DMS 273 (cell line): ENCODE results near the gene BTD.
"Not testable (repeated sequence)": the region's sequence is repeated elsewhere in the genome, so short reads cannot be mapped to it uniquely, and the experiment has no call there.

Experiments used
- DNase-seq: peaks from one replicate; lab custom pipeline; 2025; ENCODE audit not compliant: unreplicated experiment; lab: John Stamatoyannopoulos, UW

Gene BTD

DNA sequence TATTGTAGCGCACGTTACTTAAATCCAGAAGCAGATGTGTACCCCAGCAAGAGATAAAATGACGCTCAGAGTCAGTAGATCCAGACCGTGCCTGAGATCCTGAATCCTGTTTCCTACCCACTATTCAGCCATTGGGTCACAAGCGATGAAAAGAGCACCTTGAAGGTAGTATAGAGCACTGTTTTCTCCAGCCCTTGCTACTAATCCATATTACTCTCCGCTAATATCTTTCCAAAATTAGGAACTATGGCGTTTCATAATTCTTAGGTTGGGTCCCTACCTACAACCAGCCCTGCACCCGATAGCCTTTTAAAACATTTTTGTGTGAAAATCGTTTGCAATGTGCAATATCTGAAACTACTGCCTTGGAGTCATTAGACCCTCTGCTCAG is 596 bp downstream of the BTD start:
- DNase-seq: no peak

DNA sequence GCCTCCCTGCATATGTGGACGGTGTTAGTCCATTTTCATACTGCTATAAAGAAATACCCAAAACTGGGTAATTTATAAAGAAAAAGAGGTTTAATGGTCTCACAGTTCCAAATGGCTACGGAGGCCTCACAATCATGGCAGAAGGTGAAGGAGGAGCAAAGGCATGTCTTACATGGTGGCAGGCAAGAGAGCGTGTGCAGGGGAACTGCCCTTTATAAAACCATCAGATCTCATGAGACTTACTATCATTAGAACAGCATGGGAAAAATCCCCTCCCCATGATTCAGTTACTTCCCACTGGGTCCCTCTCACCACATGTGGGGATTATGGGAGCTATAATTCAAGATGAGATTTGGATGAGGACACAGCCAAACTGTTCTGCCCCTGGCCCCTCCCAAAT is 1.3 kb downstream of the BTD start:
- not testable (repeated sequence) for DNase-seq

- DNase-seq: not testable (repeated sequence)
Observed at GRCh38 chr3:15604584-15604983, 3.0 kb downstream of the BTD start.

DNA sequence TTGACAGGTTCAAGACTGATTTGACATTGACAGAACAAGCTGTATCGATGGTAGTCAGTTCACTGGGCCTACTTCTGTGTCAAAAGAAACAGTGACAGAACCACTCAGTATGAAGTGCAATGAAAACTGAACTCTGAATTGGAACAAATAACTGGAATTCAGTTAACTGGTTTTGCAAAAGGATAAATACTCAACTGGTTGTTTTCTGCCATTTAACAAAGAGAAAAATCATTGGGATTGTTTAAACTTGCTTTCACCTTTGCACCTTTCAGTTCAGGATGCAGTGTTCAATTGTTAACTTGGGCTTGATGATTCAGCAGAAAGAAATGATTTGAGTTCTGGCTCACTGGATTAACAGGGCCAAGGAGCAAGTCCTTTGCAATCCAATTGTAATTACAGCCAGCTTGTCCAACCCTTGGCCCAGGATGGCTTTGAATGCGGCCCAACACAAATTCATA is 4.9 kb downstream of the BTD start:
- DNase-seq: no peak

DNA sequence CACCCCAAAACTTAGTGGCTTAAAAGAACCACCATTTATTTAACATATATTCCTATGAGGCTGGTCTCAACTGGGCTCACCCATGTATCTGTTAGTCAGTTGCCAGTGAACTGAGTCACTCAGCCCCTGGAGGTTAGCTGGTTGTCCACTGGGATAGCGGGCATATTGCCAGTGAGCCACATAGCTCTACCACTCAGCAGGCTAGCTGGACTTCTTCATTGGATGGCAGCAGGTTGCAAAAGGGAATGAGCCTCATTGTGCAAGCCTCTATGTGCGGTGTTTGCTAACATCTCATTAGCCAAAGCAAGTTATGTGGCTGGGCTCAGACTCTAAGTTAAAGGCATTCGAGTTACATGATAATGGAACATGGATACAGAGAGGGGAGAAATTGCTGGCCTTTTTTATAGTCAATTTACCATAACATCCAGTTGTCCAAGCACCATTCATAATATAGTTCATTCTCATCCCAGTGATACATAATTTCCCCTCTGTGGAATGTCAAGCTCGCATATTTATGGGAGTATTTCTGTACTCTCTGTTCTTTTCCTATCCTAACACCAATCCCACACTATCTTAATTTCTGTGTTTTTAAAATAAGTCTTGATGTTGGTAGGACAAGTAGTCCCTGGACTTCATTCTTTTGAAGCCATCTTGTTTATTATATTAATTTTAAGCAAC is 8.7 kb downstream of the BTD start:
- DNase-seq: no peak

- DNase-seq: no peak
Observed at GRCh38 chr3:15611018-15611417, 9.5 kb downstream of the BTD start.

DNA sequence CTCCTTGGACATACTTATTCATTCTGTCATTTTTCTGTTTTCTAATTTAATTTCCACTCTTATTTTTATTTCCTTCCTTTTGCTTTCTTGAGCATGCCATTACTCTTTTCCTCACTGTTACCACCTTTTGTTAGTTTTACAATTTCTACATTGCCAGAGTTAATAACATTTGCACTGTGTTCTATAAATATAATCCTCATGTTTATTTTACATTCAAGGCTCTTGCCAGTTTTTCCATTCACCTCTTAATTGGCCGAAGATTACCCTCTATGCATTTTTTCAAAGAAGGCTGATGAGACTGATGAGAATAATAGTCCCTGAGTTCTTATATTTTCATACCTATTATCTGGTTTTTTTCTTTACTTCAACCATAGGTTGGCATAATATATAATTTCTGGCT is 10.5 kb downstream of the BTD start:
- DNase-seq: no peak

- DNase-seq: no peak
Observed at GRCh38 chr3:15614958-15615357, 13.4 kb downstream of the BTD start.

DNA sequence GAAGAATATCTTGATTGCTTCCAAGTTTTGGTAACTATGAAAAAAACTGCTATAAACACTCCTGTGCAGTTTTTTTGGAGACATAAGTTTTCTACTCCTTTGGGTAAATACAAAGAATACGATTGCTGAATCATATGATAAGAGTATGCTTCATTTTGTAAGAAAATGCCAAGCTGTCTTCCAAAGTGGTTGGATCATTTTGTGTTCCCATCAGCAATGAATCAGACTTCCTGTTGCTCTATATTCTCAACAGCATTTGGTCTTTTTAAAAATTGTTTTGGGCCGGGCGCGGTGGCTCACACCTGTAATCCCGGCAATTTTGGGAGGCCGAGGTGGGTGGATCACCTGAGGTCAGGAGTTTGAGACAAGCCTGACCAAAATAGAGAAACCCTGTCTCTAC is 14.5 kb downstream of the BTD start:
- no peak for DNase-seq

GRCh38 chr3:15619659-15620464 is 18.3 kb downstream of the BTD start:
- DNase-seq: not testable (repeated sequence)

DNA sequence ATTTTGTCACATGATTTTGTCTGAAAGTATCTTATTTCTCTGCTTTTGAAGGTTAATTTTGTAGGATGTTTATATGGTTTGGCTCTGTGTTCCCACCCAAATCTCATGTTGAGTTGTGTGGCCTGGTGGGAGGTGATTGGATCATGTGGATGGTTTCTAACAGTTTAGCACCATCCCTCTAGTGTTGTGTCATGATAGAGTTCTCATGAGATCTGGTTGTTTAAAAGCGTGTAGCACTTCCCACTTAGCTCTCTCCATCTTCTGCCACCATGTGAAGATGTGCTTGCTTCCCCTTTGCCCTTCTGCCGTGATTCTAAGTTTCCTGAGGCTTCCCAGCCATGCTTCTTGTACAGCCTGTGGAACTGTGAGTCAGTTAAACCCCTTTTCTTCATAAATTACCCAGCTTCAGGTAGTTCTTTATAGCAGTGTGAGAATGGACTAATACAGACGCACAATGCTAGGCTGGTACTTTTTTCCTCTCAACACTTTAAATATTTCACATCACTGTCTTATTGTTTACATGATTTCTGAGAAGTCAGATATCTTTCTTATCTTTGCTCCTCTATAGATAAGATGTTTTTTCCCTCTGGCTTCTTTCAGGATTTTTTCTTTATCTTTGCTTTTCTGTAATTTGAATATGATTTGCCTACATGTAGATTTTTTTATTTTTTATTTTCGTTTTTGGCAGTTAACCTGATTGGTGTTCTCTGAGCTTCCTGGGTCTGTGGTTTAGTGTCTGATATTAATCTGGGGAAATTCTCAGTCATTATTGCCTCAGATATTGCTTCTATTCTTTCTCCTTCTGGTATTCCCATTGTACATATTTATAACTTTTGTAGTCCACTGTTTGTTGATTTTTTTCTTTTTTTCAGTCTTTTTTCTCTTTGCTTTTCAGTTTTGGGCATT is 22.2 kb downstream of the BTD start:
- DNase-seq: no peak

DNA sequence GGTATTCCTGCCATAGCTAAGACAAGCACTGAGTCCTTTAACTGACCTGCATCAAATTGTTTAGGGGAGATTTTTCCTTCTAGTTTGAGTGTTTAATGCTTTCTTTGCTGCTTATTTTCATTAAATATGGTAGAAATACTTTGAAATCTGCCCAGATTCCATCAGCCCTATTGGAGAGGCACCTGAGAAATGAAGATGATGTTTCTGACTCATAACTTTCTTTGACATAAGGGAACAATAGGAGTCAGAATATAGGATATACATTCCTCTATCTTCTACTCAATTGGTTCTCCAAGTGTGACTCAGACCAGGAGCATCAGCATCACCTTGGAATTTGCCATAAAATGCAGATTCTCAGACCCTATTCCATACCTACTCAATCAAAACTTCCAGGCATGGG is 27.4 kb downstream of the BTD start:
- no peak for DNase-seq

GRCh38 chr3:15629860-15630597 is 28.5 kb downstream of the BTD start:
- peak; percentile 80 for DNase-seq

- no peak for DNase-seq
Observed at GRCh38 chr3:15630646-15631350, 29.3 kb downstream of the BTD start.

- DNase-seq: no peak
Observed at GRCh38 chr3:15631426-15632211, 30.1 kb downstream of the BTD start.

DNA sequence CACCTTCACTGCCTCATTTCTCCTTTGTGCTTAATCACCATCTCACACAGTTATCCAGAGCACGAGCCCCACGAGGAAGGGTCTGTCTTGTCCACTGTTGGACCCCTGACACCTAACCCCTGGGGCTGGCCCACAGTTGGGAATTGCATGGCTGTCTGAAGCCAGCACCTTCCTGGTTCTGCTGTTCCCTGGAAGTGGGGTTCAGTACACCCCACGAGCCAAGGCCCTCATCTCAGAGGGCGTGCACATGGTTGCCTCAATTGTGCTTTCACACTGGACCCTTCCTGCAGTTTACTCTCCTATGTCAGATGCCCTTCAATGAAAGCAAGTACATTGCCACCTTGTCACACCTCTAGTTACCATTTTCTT is 30.7 kb downstream of the BTD start:
- no peak for DNase-seq

DNA sequence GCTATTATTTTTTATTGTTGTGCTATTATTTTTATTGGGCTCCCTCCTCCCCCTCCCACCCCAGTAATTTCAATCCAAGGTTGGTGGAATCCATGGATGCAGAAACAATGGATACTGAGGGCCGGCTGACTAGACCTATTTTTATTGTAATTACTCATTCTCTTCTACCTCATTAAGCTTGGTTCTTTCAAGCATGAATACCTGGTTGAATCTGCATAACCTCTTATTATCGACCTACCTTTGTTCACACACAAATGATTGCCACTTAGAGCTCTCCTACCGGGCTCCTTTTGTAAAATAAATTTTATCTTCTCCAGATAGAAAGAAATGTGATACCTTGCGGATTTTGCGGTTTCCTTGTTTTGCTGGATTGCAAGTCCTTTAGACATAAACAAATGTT is 31.6 kb downstream of the BTD start:
- no peak for DNase-seq

- no peak for DNase-seq
Observed at GRCh38 chr3:15633766-15634598, 32.4 kb downstream of the BTD start.

- no peak for DNase-seq
Observed at GRCh38 chr3:15634671-15635070, 33.1 kb downstream of the BTD start.
